ENCODE measurements around the gene GBF1. TPM values are rescaled to one million over a fixed set of nuclear protein-coding genes. Genes with fewer than 3 reads are reported as not detected.
"Not testable (repeated sequence)": the region's sequence is repeated elsewhere in the genome, so short reads cannot be mapped to it uniquely, and the experiment has no call there.

The GBF1 gene
- total RNA-seq, 1 donor from 2014 or later = 46.4 TPM

- intact Hi-C loops (cut with DNase I) = no loop called here
- no peak for DNase-seq (ENCODE audit: low spot score)
Measured at GRCh38 chr10:102297101-102297500, 51.8 kb downstream of the GBF1 start.

GRCh38 chr10:102298899-102299298 lies 53.6 kb downstream of the GBF1 start:
- DNase-seq (ENCODE audit: low spot score) = no peak
- intact Hi-C loops (cut with DNase I) = no loop called here

- DNase-seq (ENCODE audit: low spot score) = no peak
- intact Hi-C loops (cut with DNase I) = no loop called here
Measured at GRCh38 chr10:102299873-102300272, 54.5 kb downstream of the GBF1 start.

GRCh38 chr10:102300278-102300843 lies 55.0 kb downstream of the GBF1 start:
- DNase-seq (ENCODE audit: low spot score) = no peak
- intact Hi-C loops (cut with DNase I) = no loop called here

- DNase-seq (ENCODE audit: low spot score); intact Hi-C loops (cut with DNase I): not testable (repeated sequence)
Measured at GRCh38 chr10:102300912-102301311, 55.6 kb downstream of the GBF1 start.

- intact Hi-C loops (cut with DNase I); DNase-seq (ENCODE audit: low spot score): not testable (repeated sequence)
Measured at GRCh38 chr10:102301332-102301731, 56.0 kb downstream of the GBF1 start.

GRCh38 chr10:102302611-102303010 lies 57.3 kb downstream of the GBF1 start:
- DNase-seq (ENCODE audit: low spot score) = no peak

GRCh38 chr10:102306006-102306405 lies 60.7 kb downstream of the GBF1 start:
- no peak for DNase-seq (ENCODE audit: low spot score)
- intact Hi-C loops (cut with DNase I) = no loop called here

More at GRCh38 chr10:102302611-102303010, 57.3 kb downstream of the GBF1 start:
- intact Hi-C loops (cut with DNase I) = no loop called here

GRCh38 chr10:102306710-102307109 lies 61.4 kb downstream of the GBF1 start:
- intact Hi-C loops (cut with DNase I) = no loop called here

GRCh38 chr10:102308318-102308717 lies 63.0 kb downstream of the GBF1 start:
- DNase-seq (ENCODE audit: low spot score); intact Hi-C loops (cut with DNase I): not testable (repeated sequence)

More at GRCh38 chr10:102306710-102307109, 61.4 kb downstream of the GBF1 start:
- DNase-seq (ENCODE audit: low spot score) = no peak

- intact Hi-C loops (cut with DNase I) = no loop called here
- DNase-seq (ENCODE audit: low spot score) = no peak
Measured at GRCh38 chr10:102309236-102309635, 63.9 kb downstream of the GBF1 start.

GRCh38 chr10:102309916-102310315 lies 64.6 kb downstream of the GBF1 start:
- intact Hi-C loops (cut with DNase I) = no loop called here
- no peak for DNase-seq (ENCODE audit: low spot score)

GRCh38 chr10:102310361-102311024 lies 65.2 kb downstream of the GBF1 start:
- no peak for DNase-seq (ENCODE audit: low spot score)
- intact Hi-C loops (cut with DNase I) = no loop called here

- no peak for DNase-seq (ENCODE audit: low spot score)
- intact Hi-C loops (cut with DNase I) = no loop called here
Measured at GRCh38 chr10:102311025-102311420, 65.7 kb downstream of the GBF1 start.

- intact Hi-C loops (cut with DNase I) = no loop called here
- no peak for DNase-seq (ENCODE audit: low spot score)
Measured at GRCh38 chr10:102312683-102313082, 67.4 kb downstream of the GBF1 start.

- DNase-seq (ENCODE audit: low spot score) = no peak
- intact Hi-C loops (cut with DNase I) = no loop called here
Measured at GRCh38 chr10:102313221-102313896, 68.0 kb downstream of the GBF1 start.

- intact Hi-C loops (cut with DNase I) = no loop called here
- no peak for DNase-seq (ENCODE audit: low spot score)
Measured at GRCh38 chr10:102314801-102315200, 69.5 kb downstream of the GBF1 start.

- DNase-seq (ENCODE audit: low spot score) = no peak
- intact Hi-C loops (cut with DNase I) = no loop called here
Measured at GRCh38 chr10:102316421-102316820, 71.1 kb downstream of the GBF1 start.

GRCh38 chr10:102322914-102323313 lies 77.6 kb downstream of the GBF1 start:
- intact Hi-C loops (cut with DNase I) = no loop called here
- no peak for DNase-seq (ENCODE audit: low spot score)

GRCh38 chr10:102324061-102324460 lies 78.7 kb downstream of the GBF1 start:
- intact Hi-C loops (cut with DNase I) = no loop called here
- no peak for DNase-seq (ENCODE audit: low spot score)

- intact Hi-C loops (cut with DNase I) = no loop called here
- no peak for DNase-seq (ENCODE audit: low spot score)
Measured at GRCh38 chr10:102326031-102326430, 80.7 kb downstream of the GBF1 start.

Measured in cardiac septum (tissue), 1 donor.